Hepatocyte (in vitro differentiated cells): ENCODE measurements around the gene LSAMP.

Source experiments
- CTCF ChIP-seq: fragments of 200-600 bp; sonication (generic); IDR thresholded peaks from 2 replicates; pipeline ENCODE4 v1.5.1; 2016; ENCODE audit warnings: antibody characterized with exemption, mild to moderate bottlenecking; ENCODE audit not compliant: poor library complexity
- EZH2 ChIP-seq: fragments of 200-600 bp; sonication (generic); IDR thresholded peaks from 2 replicates; pipeline ENCODE4 v1.6.1; 2016; ENCODE audit warnings: antibody characterized with exemption, mild to moderate bottlenecking, borderline replicate concordance
- EZH2phosphoT487 ChIP-seq: fragments of 200-600 bp; sonication (generic); IDR thresholded peaks from one replicate; pipeline ENCODE4 v1.6.1; 2018; ENCODE audit warnings: antibody characterized with exemption, mild to moderate bottlenecking, low read depth, moderate library complexity; ENCODE audit not compliant: unreplicated experiment, severe bottlenecking

DNA sequence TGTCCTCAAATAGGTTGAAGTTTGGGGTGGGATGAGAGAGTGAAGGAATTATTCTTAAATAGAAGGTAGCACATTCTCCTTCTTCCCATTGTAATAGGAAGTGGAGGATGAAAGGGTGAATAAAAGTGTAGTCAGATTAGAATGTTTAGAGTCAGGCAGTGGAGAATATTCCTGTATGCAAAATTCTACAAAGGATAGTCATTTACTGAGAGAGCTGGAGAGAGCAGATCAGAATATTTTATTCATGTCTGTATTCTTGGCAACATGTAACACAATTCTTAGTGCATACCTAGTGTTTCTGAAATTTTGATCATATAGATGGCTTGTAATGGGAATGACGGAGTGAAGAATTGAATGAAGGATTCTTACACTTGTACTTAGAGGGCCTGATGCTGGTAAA is 139.1 kb downstream of the LSAMP start:
- TF ChIP-seq CTCF (no peak), EZH2 (no peak), EZH2phosphoT487 (no peak)
